OCI-LY1 (cell line): ENCODE results near the gene MATR3.
A peak's percentile ranks its signal among the peaks of the same experiment; 100 is the strongest.
"Not testable (repeated sequence)": the region's sequence is repeated elsewhere in the genome, so short reads cannot be mapped to it uniquely, and the experiment has no call there.

Experiments used
- H2AFZ ChIP-seq: fragments of 200-600 bp; sonication (generic), shearing (Covaris generic); 2 replicates; pipeline ENCODE4 v1.6.0; 2014; ENCODE audit warnings: antibody characterized with exemption, mild to moderate bottlenecking, low read length
- H3F3A ChIP-seq: fragments of 200-600 bp; sonication (generic), shearing (Covaris generic); 2 replicates; pipeline ENCODE4 v1.6.0; 2014; ENCODE audit warnings: mild to moderate bottlenecking, antibody characterized with exemption, low read length, moderate library complexity; ENCODE audit not compliant: insufficient read depth
- H3K27ac ChIP-seq: fragments of 200-600 bp; sonication (generic); 2 replicates; pipeline ENCODE4 v1.5.1; 2014; ENCODE audit warnings: low read length, mixed run types, mild to moderate bottlenecking, low read depth; ENCODE audit not compliant: poor library complexity, severe bottlenecking
- H3K27me3 ChIP-seq: fragments of 200-600 bp; sonication (generic); 2 replicates; pipeline ENCODE4 v1.6.0; 2014; ENCODE audit warnings: antibody characterized with exemption, mild to moderate bottlenecking, low read length, moderate library complexity; ENCODE audit not compliant: insufficient read depth
- H3K36me3 ChIP-seq: fragments of 200-600 bp; sonication (generic); 2 replicates; pipeline ENCODE4 v1.6.1; 2014; ENCODE audit warnings: mild to moderate bottlenecking, antibody characterized with exemption, low read length, moderate library complexity, mixed read lengths; ENCODE audit not compliant: insufficient read depth
- H3K4me1 ChIP-seq: fragments of 200-600 bp; sonication (generic); 2 replicates; pipeline ENCODE4 v1.5.1; 2014; ENCODE audit warnings: mild to moderate bottlenecking, low read length, moderate library complexity; ENCODE audit not compliant: insufficient read depth, severe bottlenecking
- H3K4me2 ChIP-seq: fragments of 200-600 bp; sonication (generic), shearing (Covaris generic); 2 replicates; pipeline ENCODE4 v1.6.1; 2014; ENCODE audit warnings: low read length
- H3K4me3 ChIP-seq: fragments of 200-600 bp; sonication (generic); 2 replicates; pipeline ENCODE4 v1.5.1; 2014; ENCODE audit warnings: low read length, low read depth, mild to moderate bottlenecking, mixed read lengths; ENCODE audit not compliant: poor library complexity, severe bottlenecking
- H3K79me2 ChIP-seq: fragments of 200-600 bp; shearing (Covaris generic); 2 replicates; pipeline ENCODE4 v1.6.1; 2016; ENCODE audit warnings: mixed run types, low read length, mixed read lengths; ENCODE audit not compliant: insufficient read depth
- H3K9ac ChIP-seq: fragments of 200-600 bp; sonication (generic), shearing (Covaris generic); 2 replicates; pipeline ENCODE4 v1.6.1; 2014; ENCODE audit warnings: mild to moderate bottlenecking, low read length, mixed read lengths
- H3K9me2 ChIP-seq: fragments of 200-600 bp; sonication (generic), shearing (Covaris generic); 2 replicates; pipeline ENCODE4 v1.6.1; 2014; ENCODE audit warnings: low read depth, mild to moderate bottlenecking, low read length, mixed read lengths
- H3K9me3 ChIP-seq: fragments of 200-600 bp; shearing (Covaris generic); 2 replicates; pipeline ENCODE4 v1.6.1; 2014; ENCODE audit warnings: low read length, mixed read lengths
- H4K20me1 ChIP-seq: fragments of 200-600 bp; sonication (generic), shearing (Covaris generic); 2 replicates; pipeline ENCODE4 v1.6.0; 2016; ENCODE audit warnings: mild to moderate bottlenecking, low read length; ENCODE audit not compliant: insufficient read depth
- CTCF ChIP-seq: fragments of 200-600 bp; sonication (generic), shearing (Covaris generic); IDR thresholded peaks from 2 replicates; pipeline ENCODE4 v1.5.1; 2017; ENCODE audit warnings: mild to moderate bottlenecking, antibody characterized with exemption, low read length, moderate library complexity, mixed read lengths
- EZH2 ChIP-seq: fragments of 200-600 bp; sonication (generic), shearing (Covaris generic); IDR thresholded peaks from 2 replicates; pipeline ENCODE4 v1.8.0; 2017; ENCODE audit warnings: borderline replicate concordance, mixed run types, mild to moderate bottlenecking, antibody characterized with exemption, low read length, moderate library complexity, mixed read lengths

Gene MATR3

GRCh38 chr5:139342423-139342723 lies 48.8 kb downstream of the MATR3 start:
- Histone ChIP-seq H3K9me3 (no peaks in the 10 kb centered on the region), H3K36me3 (peaks cover 23% of the 10 kb centered on the region), H3K9me2 (no peaks in the 10 kb centered on the region), H4K20me1 (no peaks in the 10 kb centered on the region; the same call in 1 of the 2 replicates), H3K79me2 (peaks cover 50% of the 10 kb centered on the region), H3K9ac (peak overlapping the region; percentile 86), H2AFZ (no peak overlapping the region), H3K4me3 (peak overlapping the region; percentile 89), H3K27me3 (no peaks in the 10 kb centered on the region), H3K27ac (peak overlapping the region; percentile 91), H3K4me1 (peaks cover 40% of the 10 kb centered on the region), H3F3A (0 out of 2 replicates have a peak, but pooled peaks cover 9% of the 10 kb centered on the region), H3K4me2 (peak overlapping the region; percentile 94)
- no peak for TF ChIP-seq EZH2
- no peak for TF ChIP-seq CTCF

- Histone ChIP-seq H3K9ac (peak overlapping the region; percentile 86), H3K4me1 (peaks cover 40% of the 10 kb centered on the region), H3K27me3 (no peaks in the 10 kb centered on the region), H3K36me3 (peaks cover 23% of the 10 kb centered on the region), H3K27ac (peak overlapping the region; percentile 91), H3K9me2 (no peaks in the 10 kb centered on the region), H3K4me3 (peak overlapping the region; percentile 89), H3F3A (0 out of 2 replicates have a peak, but pooled peaks cover 9% of the 10 kb centered on the region), H4K20me1 (no peaks in the 10 kb centered on the region; the same call in 1 of the 2 replicates), H3K9me3 (no peaks in the 10 kb centered on the region), H3K4me2 (peak overlapping the region; percentile 94), H3K79me2 (peaks cover 61% of the 10 kb centered on the region), H2AFZ (no peak overlapping the region)
- TF ChIP-seq EZH2: no peak
These were observed 49.9 kb downstream of the MATR3 start for GRCh38 chr5:139343476-139343875.

- Histone ChIP-seq H3K27ac (no peak overlapping the region), H3K79me2 (peaks cover 68% of the 10 kb centered on the region), H4K20me1 (no peaks in the 10 kb centered on the region; the same call in 1 of the 2 replicates), H2AFZ (no peak overlapping the region), H3K36me3 (peaks cover 23% of the 10 kb centered on the region), H3K4me3 (no peak overlapping the region), H3K9me2 (no peaks in the 10 kb centered on the region), H3K4me1 (peaks cover 40% of the 10 kb centered on the region), H3K9ac (no peak overlapping the region), H3K27me3 (no peaks in the 10 kb centered on the region), H3F3A (0 out of 2 replicates have a peak, but pooled peaks cover 3% of the 10 kb centered on the region), H3K9me3 (no peaks in the 10 kb centered on the region), H3K4me2 (peak overlapping the region; percentile 94; the same call in 1 of the 2 replicates)
- TF ChIP-seq CTCF: no peak
- TF ChIP-seq EZH2: no peak
These were observed 50.6 kb downstream of the MATR3 start for GRCh38 chr5:139344177-139344576.

- H3K27ac ChIP-seq, H3K27me3 ChIP-seq, H3F3A ChIP-seq, H3K4me2 ChIP-seq, H4K20me1 ChIP-seq, H3K9me2 ChIP-seq, H3K9ac ChIP-seq, H2AFZ ChIP-seq, H3K9me3 ChIP-seq, H3K4me3 ChIP-seq: not testable (repeated sequence)
- peaks cover 35% of the 10 kb centered on the region for H3K4me1 ChIP-seq
- H3K79me2 ChIP-seq: peaks cover 81% of the 10 kb centered on the region
- peaks cover 23% of the 10 kb centered on the region for H3K36me3 ChIP-seq
These were observed 51.9 kb downstream of the MATR3 start for GRCh38 chr5:139345442-139345841.

- not testable (repeated sequence) for H4K20me1 ChIP-seq, H3K9me3 ChIP-seq, H3K9me2 ChIP-seq, H3F3A ChIP-seq, H3K4me3 ChIP-seq, H3K27me3 ChIP-seq, H2AFZ ChIP-seq, H3K4me2 ChIP-seq, H3K9ac ChIP-seq, H3K27ac ChIP-seq
- Histone ChIP-seq H3K4me1 (peaks cover 20% of the 10 kb centered on the region), H3K36me3 (peaks cover 36% of the 10 kb centered on the region), H3K79me2 (peaks cover 99% of the 10 kb centered on the region)
These were observed 54.3 kb downstream of the MATR3 start for GRCh38 chr5:139347863-139348262.
